SK-N-SH treated with all-trans-retinoic acid at 6 μM for 48 hours (cell line): ENCODE measurements around the gene KIRREL3.

Experiments
- ATAC-seq: fragments of 200-7000 bp; cut with Tn5 transposase; 3 replicates; pipeline ENCODE4 v1.9.1; 2020; ENCODE audit warnings: mild to moderate bottlenecking, moderate library complexity
- ARNTL ChIP-seq: fragments of 450-650 bp; formaldehyde crosslinking; IDR thresholded peaks from 2 replicates; pipeline ENCODE4 v1.5.0; 2020; ENCODE audit warnings: low read depth, mild to moderate bottlenecking, moderate library complexity, borderline replicate concordance
- BACH2 ChIP-seq: fragments of 250-450 bp; sonication (Bioruptor Pico); IDR thresholded peaks from 2 replicates; pipeline ENCODE4 v1.9.0; 2021; ENCODE audit warnings: mild to moderate bottlenecking, borderline replicate concordance
- CREB5 ChIP-seq: fragments of 250-450 bp; sonication (Bioruptor Pico); IDR thresholded peaks from 2 replicates; pipeline ENCODE4 v1.5.1; 2020; ENCODE audit warnings: low read depth, mild to moderate bottlenecking, moderate library complexity
- CSDC2 ChIP-seq: fragments of 250-450 bp; sonication (Bioruptor Pico); IDR thresholded peaks from 2 replicates; pipeline ENCODE4 v1.5.0; 2020; ENCODE audit warnings: mild to moderate bottlenecking, moderate library complexity
- CSRNP3 ChIP-seq: fragments of 250-450 bp; sonication (Bioruptor Pico); IDR thresholded peaks from 2 replicates; pipeline ENCODE4 v1.5.1; 2021; ENCODE audit warnings: mild to moderate bottlenecking, moderate library complexity
- ISL1 ChIP-seq: fragments of 250-450 bp; sonication (Bioruptor Pico); IDR thresholded peaks from 2 replicates; pipeline ENCODE4 v2.1.2; 2022; ENCODE audit warnings: mild to moderate bottlenecking, moderate library complexity
- OSR1 ChIP-seq: fragments of 250-450 bp; sonication (Bioruptor Pico); IDR thresholded peaks from 2 replicates; pipeline ENCODE4 v1.8.0; 2022; ENCODE audit warnings: moderate library complexity, mild to moderate bottlenecking, inconsistent platforms
- PATZ1 ChIP-seq: fragments of 250-450 bp; sonication (Bioruptor Pico); IDR thresholded peaks from 2 replicates; pipeline ENCODE4 v1.8.0; 2020; ENCODE audit warnings: mild to moderate bottlenecking, moderate library complexity, borderline replicate concordance
- POU6F1 ChIP-seq: fragments of 250-450 bp; sonication (Bioruptor Pico); IDR thresholded peaks from 2 replicates; pipeline ENCODE4 v1.8.0; 2021; ENCODE audit warnings: low read depth, mild to moderate bottlenecking, moderate library complexity, borderline replicate concordance
- PPARA ChIP-seq: fragments of 250-450 bp; sonication (Bioruptor Pico); IDR thresholded peaks from 2 replicates; pipeline ENCODE4 v1.5.0; 2020; ENCODE audit warnings: mild to moderate bottlenecking, borderline replicate concordance
- RARB ChIP-seq: fragments of 250-450 bp; sonication (Bioruptor Pico); IDR thresholded peaks from 2 replicates; pipeline ENCODE4 v1.8.0; 2021; ENCODE audit warnings: mild to moderate bottlenecking, moderate library complexity
- SNAI2 ChIP-seq: fragments of 250-450 bp; sonication (Bioruptor Pico); IDR thresholded peaks from 2 replicates; pipeline ENCODE4 v1.5.0; 2020; ENCODE audit warnings: mild to moderate bottlenecking, moderate library complexity
- TCF4 ChIP-seq: fragments of 250-450 bp; sonication (Bioruptor Pico); IDR thresholded peaks from 2 replicates; pipeline ENCODE4 v1.8.0; 2021; ENCODE audit warnings: mild to moderate bottlenecking, moderate library complexity, borderline replicate concordance
- TOX ChIP-seq: fragments of 250-450 bp; sonication (Bioruptor Pico); IDR thresholded peaks from 2 replicates; pipeline ENCODE4 v1.8.0; 2021; ENCODE audit warnings: mild to moderate bottlenecking, moderate library complexity, borderline replicate concordance
- ZC3H10 ChIP-seq: fragments of 250-450 bp; sonication (Bioruptor Pico); IDR thresholded peaks from 2 replicates; pipeline ENCODE4 v1.5.1; 2021; ENCODE audit warnings: mild to moderate bottlenecking, moderate library complexity
- ZFP3 ChIP-seq: fragments of 250-450 bp; sonication (Bioruptor Pico); IDR thresholded peaks from 2 replicates; pipeline ENCODE4 v1.5.0; 2020; ENCODE audit warnings: mild to moderate bottlenecking, moderate library complexity
- ZFP30 ChIP-seq: fragments of 450-650 bp; formaldehyde crosslinking; IDR thresholded peaks from 2 replicates; pipeline ENCODE4 v1.5.0; 2022; ENCODE audit warnings: mild to moderate bottlenecking, moderate library complexity
- ZNF565 ChIP-seq: fragments of 450-650 bp; formaldehyde crosslinking; conservative IDR thresholded peaks from 2 replicates; pipeline ENCODE4 v1.5.0; 2020; ENCODE audit warnings: low read depth, mild to moderate bottlenecking, moderate library complexity
- ZNF8 ChIP-seq: fragments of 450-650 bp; formaldehyde crosslinking; IDR thresholded peaks from 2 replicates; pipeline ENCODE4 v1.5.0; 2020; ENCODE audit warnings: mild to moderate bottlenecking, moderate library complexity

The KIRREL3 gene

GRCh38 chr11:126743628-126744027 lies 256.9 kb downstream of the KIRREL3 start:
- ATAC-seq = no peak
- TF ChIP-seq SNAI2 (CRISPR knock-in tag) = no peak
- peak; percentile 84 for TF ChIP-seq ZFP3
- no peak for TF ChIP-seq ZC3H10 (CRISPR knock-in tag)
- TF ChIP-seq POU6F1 = no peak

- ATAC-seq = no peak
- no peak for TF ChIP-seq TOX (CRISPR knock-in tag)
- no peak for TF ChIP-seq POU6F1
- TF ChIP-seq ISL1 (CRISPR knock-in tag) = no peak
- no peak for TF ChIP-seq ZFP3
- TF ChIP-seq TCF4 (CRISPR knock-in tag) = no peak
- no peak for TF ChIP-seq ZC3H10 (CRISPR knock-in tag)
- TF ChIP-seq CSDC2 (CRISPR knock-in tag) = no peak
- no peak for TF ChIP-seq RARB (CRISPR knock-in tag)
- no peak for TF ChIP-seq ARNTL
These were observed 258.0 kb downstream of the KIRREL3 start for GRCh38 chr11:126742582-126742981.

- ATAC-seq = no peak
- no peak for TF ChIP-seq CREB5 (CRISPR knock-in tag)
- no peak for TF ChIP-seq POU6F1
- no peak for TF ChIP-seq ZFP30 (CRISPR knock-in tag)
- TF ChIP-seq RARB (CRISPR knock-in tag) = no peak
- TF ChIP-seq ZNF8 = no peak
- TF ChIP-seq PATZ1 (CRISPR knock-in tag) = no peak
- TF ChIP-seq TOX (CRISPR knock-in tag) = no peak
- no peak for TF ChIP-seq PPARA (CRISPR knock-in tag)
- no peak for TF ChIP-seq BACH2 (CRISPR knock-in tag)
- TF ChIP-seq CSRNP3 (CRISPR knock-in tag) = no peak
- no peak for TF ChIP-seq ZC3H10 (CRISPR knock-in tag)
- TF ChIP-seq ZFP3 = no peak
- no peak for TF ChIP-seq ZNF565 (CRISPR knock-in tag)
- no peak for TF ChIP-seq TCF4 (CRISPR knock-in tag)
- no peak for TF ChIP-seq OSR1 (CRISPR knock-in tag)
- TF ChIP-seq CSDC2 (CRISPR knock-in tag) = no peak
These were observed 259.7 kb downstream of the KIRREL3 start for GRCh38 chr11:126740846-126741245.
